Measurements from ENCODE around the gene ERLIN1.

The ERLIN1 gene

DNA sequence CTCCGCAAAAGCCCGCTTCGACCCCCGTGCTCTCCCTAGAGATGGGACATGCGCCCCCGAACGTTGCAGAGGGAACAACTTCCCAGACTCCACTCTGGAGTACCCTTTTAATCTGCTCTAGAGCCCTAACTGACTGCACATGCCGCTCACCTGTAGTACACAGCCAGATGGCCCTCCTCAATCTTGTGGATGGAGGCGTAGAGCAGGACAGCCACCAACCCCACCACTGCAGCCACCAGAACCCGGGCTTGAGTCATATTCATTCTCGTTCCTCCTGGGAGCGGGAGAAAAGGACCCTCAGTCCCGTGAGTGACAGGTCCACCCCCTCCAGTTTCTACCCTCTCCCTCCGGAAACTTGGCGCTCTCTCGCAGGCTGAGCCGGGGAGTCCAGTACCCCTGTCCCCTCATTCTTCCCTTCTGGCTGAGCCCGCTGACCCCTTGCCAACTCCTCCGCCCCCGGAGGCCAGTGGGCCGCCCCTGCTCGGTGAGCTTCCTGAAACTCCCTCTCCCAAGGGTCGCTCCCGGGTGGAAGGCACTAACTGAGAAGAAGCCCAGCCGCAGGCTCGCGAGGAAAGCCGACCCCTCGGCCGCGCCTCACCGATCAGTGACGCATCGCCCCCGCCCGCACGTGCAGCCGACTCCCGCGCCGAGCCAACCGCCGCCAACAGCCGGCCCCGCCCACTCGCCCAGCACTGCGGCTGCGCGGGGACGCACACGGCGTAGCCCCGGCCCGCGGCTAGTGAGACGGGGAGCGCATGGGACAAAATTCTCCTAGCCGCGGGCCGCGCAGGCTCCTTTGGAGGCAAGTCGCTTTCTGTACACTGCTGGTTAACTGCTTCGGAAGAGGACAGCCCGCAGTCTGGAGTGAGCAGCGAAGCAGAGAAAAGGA lies at the start of gene ERLIN1:
Gene ERLIN1 (minus strand): TSS at position 666 of the 889 bp plus-strand sequence. CDS start 403 bp downstream, at position 263.
- peak; percentile 88 to 96 (median 90) for DNase-seq (ENCODE audit: low read depth in 3 of 3)

DNA sequence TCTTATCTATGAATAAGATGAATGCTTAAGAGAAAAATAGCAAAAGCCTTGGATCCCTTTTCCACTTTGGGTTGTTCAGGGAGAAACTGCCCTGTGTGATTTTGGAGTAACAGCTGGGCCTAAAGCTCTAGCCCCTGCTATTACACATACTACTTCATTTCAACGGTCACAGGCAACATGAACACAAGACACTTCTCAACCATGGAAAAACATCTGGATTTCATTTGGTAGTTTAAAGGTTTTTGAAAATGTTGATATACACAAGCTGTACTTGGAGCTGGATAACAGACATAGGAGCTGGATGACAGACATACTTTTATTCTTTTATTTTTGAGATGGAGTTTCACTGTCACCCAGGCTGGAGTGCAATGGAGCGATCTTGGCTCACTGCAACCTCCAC lies 46.3 kb upstream of the ERLIN1 start:
- DNase-seq (ENCODE audit: low read depth in 3 of 3), result no peak

DNA sequence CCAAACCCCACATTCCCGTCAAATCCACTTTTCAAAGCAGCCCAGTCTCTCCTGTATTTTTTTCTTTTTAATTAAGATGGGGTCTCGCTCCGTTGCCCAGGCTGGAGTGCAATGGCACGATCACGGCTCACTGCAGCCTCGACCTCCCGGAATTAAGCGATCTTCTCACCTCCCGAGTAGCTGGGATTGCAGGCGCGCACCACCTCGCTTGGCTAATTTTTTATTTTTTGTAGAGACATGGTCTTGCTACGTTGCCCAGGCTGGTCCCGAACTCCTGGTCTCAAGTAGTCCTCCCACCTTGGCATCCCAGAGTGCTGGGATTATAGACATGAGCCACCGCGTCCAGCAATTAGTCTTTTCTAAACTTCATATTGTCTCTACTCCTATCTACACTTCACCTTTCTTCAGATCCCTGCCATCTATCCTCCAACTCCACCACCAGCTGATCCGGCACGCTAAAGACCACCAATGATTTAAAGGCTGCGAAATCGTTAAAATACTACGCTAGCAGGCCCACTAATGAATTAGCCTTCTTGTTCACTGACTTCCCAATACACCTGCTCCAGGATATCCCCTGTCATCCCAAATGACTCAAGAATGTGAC lies 44.1 kb upstream of the ERLIN1 start:
- DNase-seq (ENCODE audit: low read depth in 3 of 3), result no peak

DNA sequence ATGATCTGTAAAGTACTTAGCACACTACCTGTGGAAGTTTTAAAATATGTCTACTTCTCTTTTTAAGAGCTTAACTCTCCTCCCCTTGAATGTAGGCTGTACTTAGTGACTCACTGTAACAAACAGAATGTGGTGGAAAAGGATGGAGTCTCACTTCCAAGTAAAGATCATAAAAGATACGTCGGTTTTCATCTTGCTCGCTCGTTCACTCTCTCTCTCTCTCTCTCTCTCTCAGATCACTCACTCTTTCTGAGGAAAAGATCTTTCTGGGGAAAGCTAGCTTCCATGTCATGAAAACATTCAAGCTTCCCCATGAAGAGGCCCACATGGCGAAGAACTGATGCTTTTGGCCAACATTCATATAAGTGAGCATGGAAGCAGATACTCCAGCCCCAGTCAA lies 38.0 kb upstream of the ERLIN1 start:
- DNase-seq (ENCODE audit: low read depth in 3 of 3), result no peak

DNA sequence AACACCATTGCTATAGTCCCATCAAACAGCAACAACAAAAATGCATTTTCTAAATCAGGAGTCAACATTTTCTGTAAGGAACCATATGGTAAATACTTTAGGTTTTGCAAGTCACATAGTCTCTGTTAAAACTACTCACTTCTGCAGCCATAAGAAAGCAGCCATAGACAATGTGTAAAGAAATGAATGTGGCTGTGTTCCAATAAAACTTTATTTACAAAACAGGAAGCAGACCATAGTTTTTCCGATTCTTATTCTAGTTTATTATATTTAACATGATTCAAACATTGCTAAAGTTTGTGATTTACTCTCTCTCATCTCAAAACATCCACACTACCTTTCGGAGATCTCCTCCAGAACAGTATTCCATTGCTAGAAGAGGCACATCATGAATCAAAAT lies 36.7 kb upstream of the ERLIN1 start:
- DNase-seq (ENCODE audit: low read depth in 3 of 3), result no peak

DNA sequence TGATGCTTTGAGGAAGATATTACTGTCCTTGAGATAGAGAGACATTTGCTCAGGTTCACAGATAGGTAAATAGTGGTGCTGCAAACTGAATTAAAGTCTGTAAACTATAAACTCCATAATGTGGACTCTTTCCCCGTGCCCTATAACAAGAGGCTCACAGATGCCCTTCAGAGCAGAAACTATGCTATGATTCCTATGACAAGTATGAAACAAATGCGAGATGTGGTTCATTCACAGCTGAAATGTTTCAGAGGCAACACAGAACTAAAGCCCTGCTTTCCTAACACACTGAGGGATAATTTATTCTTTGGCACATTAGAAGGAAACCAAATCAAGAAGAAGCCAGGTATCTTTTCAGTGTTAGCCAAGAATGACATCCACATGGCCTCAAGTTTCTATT lies 30.2 kb upstream of the ERLIN1 start:
- no peak for DNase-seq (ENCODE audit: low read depth in 3 of 3)

DNA sequence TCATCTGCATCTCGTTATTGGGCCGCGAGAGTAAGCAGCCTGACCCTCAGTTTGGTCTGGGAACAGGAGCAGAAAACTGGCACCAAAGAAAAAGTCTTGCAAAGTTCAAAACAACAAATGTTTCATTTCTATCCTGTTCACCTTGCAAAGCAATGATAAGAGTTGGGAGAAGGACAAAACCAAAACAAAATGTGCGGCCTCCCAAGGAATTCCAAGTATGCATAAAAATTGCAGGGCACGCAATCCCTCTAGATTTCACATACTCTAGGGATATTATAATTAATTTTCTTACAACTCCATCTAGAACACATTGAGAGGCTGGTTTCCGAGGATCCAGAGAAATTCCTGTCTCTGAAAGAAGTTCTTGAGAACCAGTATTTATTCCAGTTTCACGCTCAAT lies 23.5 kb upstream of the ERLIN1 start:
- no peak for DNase-seq (ENCODE audit: low read depth in 3 of 3)

DNA sequence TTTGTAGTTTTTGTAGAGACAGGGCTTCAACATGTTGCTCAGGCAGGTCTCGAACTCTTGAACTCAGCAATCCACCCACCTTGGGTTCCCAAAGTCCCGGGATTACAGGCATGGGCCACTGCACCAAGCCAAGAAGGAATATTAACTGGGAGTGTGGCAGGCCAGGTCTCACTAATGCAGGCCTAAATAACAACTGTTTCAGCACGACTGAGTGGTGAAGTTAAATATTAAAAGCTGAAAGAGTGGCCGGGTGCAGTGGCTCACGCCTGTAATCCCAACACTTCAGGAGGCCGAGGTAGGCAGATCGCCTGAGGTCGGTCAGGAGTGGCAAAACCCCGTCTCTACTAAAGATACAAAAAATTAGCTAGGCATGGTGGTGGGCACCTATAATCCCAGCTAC lies 22.4 kb upstream of the ERLIN1 start:
- no peak for DNase-seq (ENCODE audit: low read depth in 3 of 3)

DNA sequence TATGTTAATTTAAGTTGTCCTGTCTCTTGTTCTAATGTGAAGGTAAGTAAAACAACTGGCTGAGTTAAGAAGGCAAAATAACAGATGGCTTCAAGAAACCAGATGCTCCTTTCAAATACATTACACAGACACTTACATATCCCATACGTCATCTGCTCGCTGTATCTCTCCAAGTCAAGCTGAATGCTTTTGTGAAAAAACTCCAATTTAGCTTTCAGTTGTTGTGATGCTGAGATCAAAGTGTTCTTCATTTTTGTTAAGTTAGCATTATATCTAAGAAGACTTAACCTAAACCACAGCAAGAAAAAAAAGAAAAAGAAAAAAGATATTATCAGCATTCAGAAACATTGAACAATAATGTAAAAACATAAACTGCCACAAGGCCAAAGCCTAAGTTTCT lies 18.5 kb upstream of the ERLIN1 start:
- DNase-seq (ENCODE audit: low read depth in 3 of 3), result no peak

DNA sequence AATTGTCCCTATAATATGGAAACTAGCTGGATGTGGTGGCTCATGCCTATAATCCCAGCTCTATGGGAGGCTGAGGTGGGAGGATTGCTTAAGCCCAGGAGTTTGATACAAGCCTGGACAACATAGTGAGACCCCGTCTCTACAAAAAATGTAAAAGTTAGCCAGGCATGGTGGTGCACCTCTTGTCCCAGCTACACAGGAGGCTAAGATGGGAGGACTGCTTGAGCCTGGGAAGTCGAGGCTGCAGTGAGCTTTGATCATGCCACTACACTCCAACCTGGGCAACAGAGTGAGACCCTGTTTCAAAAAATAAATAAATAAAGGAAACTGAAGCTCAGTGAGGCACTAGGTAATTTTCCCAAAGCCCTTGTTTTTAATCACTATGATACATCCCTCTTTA lies 15.7 kb upstream of the ERLIN1 start:
- DNase-seq (ENCODE audit: low read depth in 3 of 3), result no peak

DNA sequence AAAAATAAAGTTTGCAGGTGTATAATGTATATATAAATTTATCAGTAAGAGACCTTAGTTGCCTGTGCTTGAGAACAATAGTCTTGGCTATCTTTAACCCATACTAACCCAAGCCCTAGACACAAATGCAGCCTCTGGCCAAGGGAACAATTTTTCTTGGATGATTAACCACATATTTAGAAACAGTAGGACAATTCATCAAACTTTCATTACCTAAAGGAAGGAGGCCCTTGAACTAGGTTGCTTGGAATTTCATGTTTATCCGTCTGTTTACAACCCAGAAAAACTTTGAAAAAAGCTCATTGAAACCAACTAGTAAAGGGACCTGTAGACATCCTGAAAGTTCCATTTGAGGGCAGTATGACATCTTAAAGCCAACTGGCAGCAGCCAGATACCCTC lies 8.9 kb upstream of the ERLIN1 start:
- DNase-seq (ENCODE audit: low read depth in 3 of 3), result no peak

DNA sequence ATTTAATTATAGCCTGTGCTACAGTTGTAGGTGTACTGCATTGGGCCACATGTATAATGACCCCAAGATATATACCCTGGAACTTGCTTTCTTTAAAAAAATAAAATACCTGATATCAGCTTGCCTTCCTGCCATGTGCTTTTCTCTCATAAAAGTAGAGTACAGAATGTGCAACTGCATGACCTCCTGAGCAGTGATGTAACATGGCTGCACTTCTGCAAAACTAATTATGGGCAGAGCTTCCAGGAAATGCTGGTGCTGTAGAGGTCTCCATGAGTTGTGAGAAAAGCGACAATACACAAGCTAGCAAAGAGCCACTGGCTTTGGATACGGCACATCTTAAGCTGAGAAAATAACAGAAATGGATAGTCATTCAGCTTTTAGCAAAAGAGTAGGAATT lies 6.5 kb upstream of the ERLIN1 start:
- DNase-seq (ENCODE audit: low read depth in 3 of 3), result no peak

DNA sequence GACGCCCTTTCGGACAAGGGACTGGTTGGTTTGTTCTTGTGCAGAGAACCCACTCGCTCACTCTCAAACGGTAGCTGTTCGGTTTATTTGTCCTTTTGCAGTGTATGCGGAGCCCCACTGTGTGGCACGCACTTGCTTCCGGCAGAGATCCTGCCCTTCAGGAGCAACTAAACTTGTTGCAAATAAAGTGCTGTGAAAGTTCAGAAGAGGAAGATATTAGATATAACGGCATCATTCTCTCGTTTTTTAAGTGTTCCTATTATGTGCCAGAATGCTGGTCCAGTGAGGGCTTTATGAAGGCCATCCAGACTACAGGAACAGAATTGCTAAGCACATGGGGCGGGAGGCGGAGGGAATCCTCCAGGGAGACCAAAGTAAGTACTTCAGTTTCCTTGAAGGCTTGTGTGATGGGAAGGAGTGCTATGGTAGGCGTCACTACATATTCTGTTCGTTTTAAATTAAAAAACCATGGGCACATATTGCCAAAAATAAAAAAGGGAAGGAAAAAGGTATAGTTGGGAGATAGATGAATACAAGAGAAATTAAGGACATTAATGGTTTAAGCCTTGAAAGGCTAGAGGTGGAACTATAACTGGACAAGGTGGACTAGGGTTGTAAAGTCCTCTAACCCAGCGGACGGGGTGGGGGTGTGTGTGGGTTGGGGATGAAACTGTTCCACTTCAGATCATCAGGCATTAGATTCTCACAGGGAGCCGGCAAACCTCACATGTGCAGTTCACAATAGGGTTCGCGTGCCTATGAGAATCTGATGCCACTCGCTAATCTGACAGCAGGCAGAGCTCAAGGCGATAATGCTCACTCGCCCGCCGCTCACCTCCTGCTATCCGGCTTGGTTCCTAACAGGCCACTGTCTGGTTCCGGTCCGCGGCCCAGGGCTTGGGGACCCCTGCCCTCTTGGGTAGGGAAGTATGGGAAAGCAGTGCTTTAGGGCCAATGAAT lies 704 bp upstream of the ERLIN1 start:
- peak in 1 of 3 donors; percentile 14 for DNase-seq (ENCODE audit: low read depth in 3 of 3)

DNA sequence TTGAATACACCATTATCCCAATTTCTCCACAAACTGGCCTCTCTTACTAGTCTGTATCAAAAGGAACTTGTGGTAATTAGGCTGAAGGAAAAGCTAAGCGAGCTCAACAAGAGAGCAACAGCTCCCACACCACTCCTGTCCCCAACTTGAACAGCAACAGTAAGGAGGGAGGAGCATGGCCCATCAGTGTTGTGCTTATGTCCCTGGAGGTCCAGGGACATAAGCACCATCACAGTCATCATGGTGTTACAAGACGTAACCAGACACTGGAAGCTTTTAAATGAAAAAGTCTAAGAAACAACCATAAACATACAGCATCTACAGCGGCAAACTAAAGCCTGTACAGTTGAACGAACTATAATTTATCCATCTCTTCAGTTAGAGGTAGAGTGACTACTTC lies 989 bp downstream of the ERLIN1 start:
- no peak for DNase-seq (ENCODE audit: low read depth in 3 of 3)

DNA sequence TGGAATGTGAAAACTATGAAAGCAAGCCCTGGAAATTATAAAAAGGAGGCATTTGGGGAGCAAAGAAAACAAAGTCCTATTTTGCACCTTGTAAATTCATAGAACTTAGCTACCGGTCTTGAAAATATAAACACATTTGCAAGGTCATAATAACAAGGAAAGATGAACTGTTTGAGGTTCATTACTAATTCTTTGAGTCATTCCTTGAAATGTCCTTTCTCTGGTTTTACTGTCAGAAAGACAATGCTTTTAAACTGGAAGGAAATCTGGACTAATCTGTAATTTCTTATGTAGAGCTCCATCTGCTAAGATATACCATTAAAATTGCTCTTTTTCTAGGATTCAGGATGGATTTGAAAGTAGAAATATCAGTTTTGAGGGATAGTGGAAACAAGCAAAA lies 1.4 kb downstream of the ERLIN1 start:
- DNase-seq (ENCODE audit: low read depth in 3 of 3), result no peak

DNA sequence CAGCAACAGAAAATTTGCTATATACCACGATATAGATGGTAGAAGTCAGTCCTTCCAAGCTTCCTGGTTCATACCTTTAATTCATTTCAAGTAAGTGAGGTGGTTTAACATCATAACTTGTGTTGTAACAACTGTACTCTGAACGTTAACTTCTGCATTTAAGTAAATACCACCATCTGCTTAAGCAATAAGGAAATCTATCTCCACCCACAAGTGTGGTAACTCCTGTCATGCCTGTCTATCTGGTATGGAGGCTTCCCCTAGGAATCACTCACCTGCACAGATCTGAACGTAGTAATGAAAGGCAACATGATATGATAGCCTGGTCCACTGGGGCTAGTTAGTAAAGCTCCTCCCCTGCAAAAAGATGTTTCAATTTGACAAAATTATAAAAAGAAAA lies 2.3 kb downstream of the ERLIN1 start:
- no peak for DNase-seq (ENCODE audit: low read depth in 3 of 3)

DNA sequence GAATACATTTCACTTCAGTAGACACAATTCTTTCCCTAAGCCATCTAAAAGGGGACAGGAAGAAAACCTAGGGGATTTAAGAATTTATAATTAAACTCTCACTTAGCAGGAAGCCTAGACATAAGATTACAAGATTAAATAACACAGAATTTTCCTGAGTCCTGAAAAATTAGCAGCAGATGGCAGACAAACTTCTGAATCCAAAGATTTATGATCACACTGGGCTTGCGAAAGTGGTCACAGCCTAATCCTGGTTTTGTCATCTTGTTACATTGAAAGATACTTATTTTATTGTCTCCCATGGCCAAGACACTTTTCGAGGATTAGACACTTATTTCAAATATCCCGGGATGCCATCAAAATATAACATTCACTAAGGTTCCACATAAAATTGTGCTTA lies 2.9 kb downstream of the ERLIN1 start:
- no peak for DNase-seq (ENCODE audit: low read depth in 3 of 3)

DNA sequence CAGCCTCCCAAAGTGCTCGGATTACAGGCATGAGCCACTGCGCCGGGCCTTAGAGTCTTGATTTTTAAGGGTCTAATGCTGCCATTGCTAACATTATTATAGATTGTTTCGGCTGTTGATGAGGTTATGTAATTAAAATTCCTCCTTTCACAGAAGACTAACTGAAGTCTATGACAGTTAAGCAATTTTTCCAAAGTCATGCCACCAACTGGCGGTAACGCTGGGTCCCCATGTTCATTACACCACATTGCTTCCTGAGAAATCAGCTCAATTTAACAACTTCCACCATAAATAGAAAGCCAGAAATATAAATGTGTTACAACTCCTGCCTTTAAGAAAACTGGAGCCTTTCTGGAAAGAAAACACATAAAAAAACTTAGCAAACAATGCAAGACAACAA lies 3.5 kb downstream of the ERLIN1 start:
- DNase-seq (ENCODE audit: low read depth in 3 of 3), result no peak

DNA sequence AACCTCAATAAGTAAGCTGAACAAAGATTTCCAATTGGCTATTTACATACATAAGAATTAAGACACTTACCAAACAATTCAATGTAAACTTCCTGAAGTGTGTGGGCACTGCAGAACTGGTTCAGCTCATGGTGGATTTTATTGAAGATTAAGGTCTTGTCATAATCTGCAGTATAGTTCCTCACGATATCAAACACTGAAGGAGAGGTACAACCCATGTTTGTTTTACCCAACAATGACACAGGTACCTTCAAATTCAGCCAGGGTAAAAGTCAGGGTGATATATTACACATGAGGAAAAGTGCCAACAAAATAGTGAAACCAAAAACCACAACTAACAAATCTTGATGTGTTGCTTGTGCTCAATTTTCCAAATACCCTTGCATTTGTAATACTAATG lies 10.0 kb downstream of the ERLIN1 start:
- no peak for DNase-seq (ENCODE audit: low read depth in 3 of 3)

DNA sequence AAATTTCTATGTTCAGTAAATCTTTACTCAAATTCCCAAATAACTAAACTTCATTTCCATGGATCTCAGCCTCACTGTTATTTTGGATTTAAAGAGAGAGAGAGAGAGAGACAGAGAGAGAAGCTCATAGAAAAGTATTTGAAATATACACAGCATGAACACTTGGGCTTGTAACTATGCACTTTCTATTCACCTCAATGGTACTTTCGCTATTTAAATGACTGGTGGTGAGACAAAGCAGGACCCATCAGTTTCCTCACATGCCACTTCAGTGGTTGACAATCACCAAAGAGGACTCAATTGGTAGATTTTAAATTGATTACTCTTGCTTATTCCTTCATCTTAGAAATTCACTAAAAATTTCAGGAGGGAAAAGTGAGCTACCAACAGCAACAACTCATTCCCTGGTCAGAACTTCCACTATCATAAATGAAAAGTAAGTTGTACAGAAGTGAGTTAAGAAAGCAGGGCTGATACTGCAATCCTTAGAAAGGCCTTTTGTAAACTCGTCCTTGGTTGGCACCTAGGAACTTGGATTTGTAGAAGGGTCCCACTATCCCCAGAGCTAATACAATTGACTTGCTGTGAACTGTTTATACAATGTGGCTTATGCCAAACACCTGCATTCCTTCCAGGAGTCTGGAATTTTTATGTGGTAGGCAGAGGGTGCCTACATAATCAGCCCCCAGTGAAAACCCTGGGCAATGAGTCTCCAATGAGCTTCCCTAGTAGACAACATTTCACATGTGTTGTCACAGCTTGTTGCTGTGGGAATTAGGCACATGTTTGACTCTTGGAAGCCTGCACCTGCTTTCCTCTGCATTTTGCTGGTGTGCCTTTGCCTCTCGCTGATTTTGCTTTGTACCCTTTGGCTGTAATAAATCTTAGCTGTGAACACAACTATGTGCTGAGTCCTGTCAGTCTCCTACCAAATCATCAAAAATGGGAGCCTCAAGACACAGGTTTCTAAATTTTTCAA lies 10.8 kb downstream of the ERLIN1 start:
- DNase-seq (ENCODE audit: low read depth in 3 of 3), result no peak

DNA sequence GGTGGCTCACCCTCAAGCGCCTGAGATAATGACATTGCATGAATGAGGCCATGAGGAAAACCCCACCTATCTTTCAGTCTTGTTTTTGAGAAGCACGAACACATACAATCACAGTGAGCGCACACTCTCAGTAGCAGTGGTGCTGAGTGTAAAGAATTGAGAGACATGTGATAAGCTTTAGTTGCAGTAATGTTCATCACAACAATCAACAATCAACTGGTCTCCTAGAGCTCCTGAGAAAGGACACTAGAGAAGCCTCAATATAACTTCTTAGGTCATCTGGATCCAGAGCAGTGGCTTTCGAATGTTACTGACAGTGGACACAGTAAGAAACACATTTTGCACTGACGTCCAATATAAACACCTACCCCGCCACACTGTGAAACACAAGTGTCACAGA lies 12.8 kb downstream of the ERLIN1 start:
- DNase-seq (ENCODE audit: low read depth in 3 of 3), result no peak
